HUDEP-2 (cell line): ENCODE data around the gene PPP1R12A.

Experiments
- DNase-seq, 76 experiments: peaks; one replicate each; lab custom pipeline; 2025; ENCODE audit not compliant: unreplicated experiment in 76 of 76; lab: John Stamatoyannopoulos, UW

Gene PPP1R12A

DNA sequence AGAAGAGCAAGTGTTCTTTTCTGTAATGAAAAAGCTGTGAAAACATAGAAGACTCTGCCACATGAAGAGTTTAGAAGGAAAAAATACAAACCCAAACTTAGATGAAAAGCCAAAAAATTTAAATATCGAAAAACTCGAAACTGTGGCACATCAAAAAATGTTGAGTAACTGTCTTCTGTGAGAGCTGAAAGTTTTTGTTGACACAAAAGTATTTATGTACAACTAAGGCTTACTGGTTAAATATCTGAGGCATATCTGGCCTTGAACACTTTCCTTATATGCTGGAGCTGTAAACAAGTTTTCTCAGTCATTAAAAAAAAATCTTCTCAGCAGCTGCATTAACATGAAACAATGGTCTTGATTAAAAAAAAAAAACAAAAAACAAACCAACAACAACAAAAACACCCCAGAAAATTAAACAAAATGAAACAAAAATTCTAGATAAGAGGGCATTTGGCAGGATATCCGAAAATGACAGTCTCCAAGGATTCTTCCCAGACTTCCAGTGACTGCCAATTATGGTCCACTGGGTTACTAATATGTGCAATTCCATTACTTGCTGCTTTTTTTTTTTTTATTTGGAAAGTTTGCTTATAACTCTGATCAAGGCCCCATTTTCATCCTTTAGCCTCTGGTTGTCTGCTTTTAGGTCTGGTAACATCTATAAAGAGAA lies 159.4 kb downstream of the PPP1R12A start:
- no peak for DNase-seq

DNA sequence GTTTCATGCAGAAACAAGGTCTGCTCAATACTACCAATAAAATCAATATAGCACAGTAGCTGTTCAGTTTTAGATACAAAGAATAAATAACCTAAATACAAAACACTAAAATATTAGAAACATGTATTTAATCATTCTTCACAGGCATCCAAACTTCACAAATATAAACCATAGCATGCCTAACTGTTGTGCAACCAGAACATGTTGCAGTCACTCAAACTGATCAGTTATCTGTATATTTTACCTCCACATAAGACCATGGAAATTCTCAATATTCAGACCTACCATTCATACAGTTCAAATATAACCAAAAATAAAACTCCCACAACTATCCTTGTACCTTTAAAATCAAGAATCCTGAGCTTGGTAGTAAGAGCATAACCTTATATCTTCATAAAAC lies 161.0 kb downstream of the PPP1R12A start:
- DNase-seq: no peak

DNA sequence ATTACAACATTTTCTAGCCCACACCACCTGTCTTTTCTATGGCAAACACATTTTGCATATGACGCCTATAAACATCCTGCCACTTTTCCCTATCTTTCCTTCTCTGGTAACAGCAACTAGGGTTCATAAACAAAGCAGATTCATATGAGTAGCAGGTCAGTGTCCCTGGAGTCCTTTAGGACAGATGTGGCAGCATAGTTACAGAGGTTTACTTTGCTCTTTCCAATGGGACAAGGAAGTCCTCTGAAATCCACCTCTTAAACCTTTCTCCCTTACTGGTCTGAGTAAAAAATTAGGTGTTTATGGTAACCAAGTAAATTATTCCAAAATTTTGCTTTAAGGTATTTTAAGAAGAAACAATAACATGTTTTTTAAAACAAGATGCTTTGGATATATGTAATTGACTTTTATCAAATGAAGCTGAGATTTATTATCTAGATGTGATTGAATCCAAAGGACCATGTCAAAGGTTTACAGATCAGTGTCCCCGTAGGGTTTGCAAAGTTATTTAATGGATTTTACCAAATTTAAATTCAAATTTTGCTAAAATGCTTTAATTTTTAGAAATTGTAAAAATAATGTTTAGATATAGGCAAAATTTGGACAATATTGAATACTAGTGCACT lies 164.9 kb downstream of the PPP1R12A start:
- DNase-seq: no peak

DNA sequence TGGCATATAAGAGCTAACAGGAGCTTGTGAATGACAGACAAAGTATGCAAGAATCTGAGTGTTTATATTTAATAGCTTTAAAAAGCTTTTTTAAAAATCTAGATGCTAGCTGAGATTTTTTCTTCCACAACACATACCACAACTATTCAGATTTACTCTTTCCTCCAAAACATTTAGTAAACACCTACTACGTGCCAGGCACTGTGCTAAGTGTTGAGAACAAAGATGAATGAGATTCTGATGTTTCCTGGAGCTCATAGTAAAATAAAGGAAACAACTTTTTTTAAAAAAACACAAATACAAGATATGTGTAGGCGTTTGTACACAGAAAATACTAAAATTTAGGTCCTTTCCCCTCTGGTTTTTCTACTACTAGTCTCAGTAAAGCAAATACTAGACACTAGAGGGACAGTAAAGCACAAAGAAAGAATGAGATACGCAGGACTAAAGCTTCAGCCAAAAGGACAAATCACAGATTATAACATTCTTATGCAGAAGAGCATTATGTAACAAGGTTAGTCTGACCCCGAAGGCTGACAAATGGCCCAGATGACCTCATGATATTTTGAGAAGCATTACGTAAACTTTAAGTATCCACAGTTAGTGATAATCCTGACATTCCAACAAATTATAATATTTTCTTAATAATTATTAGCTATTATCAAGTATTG lies 165.6 kb downstream of the PPP1R12A start:
- no peak for DNase-seq

DNA sequence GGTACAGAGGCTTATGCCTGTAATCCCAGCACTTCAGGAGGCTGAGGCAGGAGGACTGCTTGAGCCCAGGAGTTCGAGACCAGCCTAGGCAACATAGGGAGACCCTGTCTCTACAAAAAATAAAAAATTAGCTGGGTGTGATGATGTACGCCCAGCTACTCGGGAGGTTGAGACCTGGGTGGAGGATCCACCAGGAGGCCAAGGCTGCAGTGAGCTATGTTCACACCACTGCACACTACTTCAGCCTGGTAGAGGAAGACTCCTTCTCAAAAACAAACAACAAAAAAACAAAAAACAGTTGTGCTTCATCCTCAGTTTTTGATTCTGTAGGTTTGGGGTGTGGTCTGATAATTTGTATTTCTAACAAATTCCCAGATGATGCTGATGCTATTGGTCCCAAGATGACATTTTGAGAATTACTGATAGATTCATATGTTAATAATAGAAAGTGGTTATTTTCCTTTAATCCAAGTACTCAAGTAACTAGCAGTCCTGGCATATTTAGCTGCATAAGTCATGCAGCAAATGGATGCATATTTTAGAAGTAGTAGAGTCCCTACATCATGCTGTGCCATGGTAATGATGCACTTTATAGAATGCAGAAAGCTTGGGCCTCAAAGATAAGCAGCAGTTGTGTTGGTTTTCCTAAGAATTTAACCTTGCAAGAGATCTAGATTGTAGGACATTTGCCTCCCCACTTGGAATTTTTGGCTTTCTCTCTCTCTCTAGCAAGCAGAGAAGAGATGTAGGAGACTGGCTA lies 168.0 kb downstream of the PPP1R12A start:
- no peak for DNase-seq

DNA sequence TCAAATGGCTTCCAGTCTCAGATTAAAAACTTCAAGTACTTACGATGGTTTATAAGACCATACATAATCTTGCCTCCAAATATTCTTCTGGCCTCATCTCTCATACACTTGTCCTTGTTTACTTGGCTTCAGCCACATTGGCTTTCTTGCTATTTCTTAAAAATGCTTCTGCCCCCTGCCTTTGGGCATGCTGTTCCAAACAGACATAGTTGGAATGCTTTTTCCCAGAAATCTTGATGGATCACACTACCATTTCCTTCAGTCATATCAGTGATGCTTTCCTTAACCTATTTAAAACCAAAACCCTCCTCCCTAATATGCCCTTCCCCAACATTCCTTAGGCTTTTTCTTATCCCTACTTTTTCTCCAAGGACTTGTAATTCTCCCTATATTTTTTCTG lies 169.7 kb downstream of the PPP1R12A start:
- no peak for DNase-seq

DNA sequence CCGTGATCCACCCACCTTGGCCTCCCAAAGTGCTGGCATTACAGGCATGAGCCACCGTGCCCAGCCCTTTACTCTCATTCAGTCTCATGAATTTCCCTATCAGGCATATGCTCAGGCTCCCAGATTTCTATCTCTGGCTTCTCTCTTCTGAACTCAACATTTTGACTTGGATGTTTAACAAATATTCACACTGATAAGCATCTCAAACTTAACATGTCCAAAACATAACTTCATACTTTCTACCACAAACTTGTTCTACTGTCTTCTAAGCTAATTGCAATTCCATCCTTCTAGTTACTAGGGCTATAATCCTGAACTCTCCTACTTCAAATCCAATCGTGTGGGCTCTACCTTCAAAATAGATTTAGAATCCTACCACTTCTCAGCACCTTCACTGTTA lies 170.3 kb downstream of the PPP1R12A start:
- no peak for DNase-seq

DNA sequence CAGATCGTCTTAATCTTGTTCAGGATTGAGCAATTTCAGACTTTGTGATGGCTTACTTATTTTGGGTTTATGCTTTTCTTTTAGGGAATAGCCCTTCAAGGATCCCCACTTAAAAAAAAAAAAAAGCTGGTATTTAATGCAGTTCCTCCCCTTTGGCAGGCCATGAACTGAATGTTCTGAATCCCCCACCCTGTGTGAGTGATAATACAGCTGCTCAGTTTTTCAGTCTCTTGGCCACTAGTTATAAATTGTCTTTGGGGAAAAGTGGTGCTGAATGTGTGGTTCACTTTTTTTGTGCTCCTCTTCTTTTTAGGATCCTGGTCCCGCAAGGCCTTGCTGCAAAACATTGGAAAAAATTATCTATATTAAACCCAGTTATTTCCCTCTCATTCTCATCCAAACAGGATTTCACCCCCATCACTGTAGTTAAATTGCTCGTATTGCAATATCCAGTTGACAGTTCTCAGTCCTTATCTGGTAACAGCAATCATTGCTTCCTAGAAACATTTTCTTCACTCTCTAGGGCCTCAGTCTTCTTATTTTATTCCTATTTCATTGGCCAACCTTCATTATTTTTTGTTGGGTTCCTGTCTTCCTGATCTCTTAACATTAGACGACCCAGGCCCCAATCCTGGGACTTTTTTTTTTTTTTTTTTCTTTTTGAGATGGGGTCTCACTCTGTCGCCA lies 171.0 kb downstream of the PPP1R12A start:
- DNase-seq: no peak

DNA sequence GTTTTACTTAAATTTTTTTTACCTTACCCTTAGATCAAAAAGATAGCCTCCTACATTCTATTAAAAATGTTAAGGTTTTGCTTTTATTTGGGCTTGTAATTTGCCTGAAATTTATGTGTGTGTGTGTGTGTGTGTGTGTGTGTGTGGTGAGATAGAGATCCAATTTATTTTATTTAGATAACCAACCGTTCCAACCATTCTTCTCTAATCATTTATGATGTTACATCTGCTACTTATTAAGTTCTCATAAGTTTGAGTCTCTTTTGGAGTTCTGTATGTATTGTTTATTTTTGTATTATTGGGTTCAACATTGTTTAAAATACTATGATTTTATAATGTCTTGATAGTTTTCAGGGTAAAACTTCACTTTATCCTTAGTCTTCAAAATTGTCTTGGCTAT lies 173.6 kb downstream of the PPP1R12A start:
- DNase-seq: no peak

DNA sequence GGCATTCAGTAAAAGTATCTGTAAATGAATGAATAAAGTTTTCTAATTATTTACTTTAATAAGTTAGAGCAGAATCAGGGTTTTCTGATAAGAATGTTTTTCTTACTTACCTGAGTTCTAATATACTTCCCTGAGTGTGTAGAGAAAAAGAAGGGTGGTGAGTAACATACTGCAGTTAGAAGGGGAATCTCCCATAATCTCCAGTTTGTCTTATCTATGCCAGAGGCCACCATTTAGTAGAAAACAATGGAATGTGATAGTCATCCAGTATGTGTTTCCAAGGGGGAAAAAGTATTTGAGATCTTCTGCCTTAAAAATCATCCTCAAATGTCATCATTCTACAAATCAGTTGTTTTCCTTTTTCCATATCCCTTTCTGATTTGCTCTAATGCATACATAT lies 187.6 kb downstream of the PPP1R12A start:
- DNase-seq: no peak

DNA sequence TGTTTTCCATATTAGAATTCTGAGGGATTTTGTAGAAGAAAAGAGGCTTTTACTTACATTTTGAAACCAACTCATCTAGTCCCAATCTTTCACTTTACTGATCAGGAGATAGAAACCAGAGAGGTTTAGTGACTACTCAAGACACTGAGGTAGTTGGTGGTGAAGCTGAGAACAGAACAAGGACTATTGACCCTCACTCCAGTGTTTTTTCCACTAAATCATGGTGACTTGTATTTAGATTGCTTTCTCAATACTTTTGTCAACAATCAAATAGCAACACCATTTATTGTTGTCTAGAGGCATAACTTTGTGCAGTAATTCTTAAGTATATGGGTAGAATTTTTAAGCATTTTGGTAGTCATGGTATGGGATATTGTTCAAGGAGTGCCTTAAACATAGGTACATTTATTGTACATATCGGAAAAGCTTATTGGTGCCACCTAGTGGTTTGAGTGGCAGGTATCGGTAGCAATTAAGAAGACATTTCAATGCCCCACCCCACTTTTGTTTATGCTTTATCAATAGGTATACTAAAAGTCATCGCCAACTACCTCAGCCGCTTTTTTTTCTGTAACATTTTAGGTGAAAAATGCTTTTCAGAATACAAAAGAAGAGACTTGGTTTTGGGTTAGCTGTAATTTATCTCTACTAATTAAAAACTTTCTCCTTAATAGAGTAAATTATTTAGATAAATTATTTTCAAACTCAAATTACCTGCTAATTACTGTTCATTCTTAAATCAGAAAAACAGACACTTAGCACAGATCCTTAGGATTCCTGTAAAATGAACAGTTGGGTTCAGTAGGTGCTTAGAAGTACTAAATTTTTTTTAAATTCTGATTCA lies 196.8 kb downstream of the PPP1R12A start:
- DNase-seq: peak in 29 of 76 experiments; percentile 1 to 45 (median 15)

DNA sequence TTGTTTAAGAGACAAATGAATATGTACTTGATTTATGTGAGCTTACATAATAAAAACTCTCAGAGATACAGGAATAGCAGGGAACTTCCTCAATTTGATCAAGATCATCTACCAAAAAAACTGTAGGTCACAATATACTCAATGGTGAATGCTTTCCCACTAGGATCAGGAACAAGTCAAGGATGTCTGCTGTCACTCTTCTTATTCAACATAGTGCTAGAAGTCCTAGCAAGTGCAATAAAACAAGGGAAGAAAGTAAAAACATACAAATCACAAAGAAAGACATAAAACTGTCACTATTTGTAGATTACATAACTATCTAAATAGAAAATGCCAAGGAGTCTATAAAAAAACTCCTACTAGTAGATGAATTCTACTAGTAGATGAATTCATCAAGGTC lies 202.3 kb downstream of the PPP1R12A start:
- DNase-seq: no peak

DNA sequence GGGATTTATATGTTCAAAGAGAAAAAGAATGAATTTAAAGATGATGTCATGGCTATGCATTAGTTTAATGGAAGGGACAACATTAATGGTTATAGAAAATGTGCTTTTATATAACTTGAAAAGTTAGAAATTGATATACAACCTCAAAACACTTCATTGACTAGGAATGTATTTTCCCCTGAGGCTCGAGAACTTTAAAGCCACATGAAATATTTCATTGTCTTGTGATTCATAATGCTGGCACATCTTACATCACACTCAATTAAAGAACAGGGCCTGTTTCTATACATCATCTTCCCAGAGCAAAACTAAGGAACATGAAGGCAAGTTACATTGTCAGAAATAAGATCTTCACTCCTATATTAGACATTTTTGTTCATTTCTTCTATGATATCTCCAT lies 208.9 kb downstream of the PPP1R12A start:
- no peak for DNase-seq
